Chondrocyte (in vitro differentiated cells): ENCODE results near the gene PRCD. TPM values are rescaled to one million over a fixed set of nuclear protein-coding genes. Genes with fewer than 3 reads are reported as not detected.

Source experiments
- DNase-seq: peaks from one replicate; pipeline ENCODE4 v3.0.0; 2021; ENCODE audit warnings: mixed read lengths, low spot score
- H3K27ac Mint-ChIP-seq: one replicate; pipeline ENCODE4 v1.8.0; 2021; ENCODE audit warnings: mild to moderate bottlenecking, moderate library complexity, mixed read lengths; ENCODE audit not compliant: unreplicated experiment
- H3K27me3 Mint-ChIP-seq: 2 replicates; pipeline ENCODE4 v1.8.0; 2021; ENCODE audit warnings: low read depth, mixed read lengths
- H3K36me3 Mint-ChIP-seq: 2 replicates; pipeline ENCODE4 v1.8.0; 2021; ENCODE audit warnings: low read depth, mixed read lengths
- H3K4me1 Mint-ChIP-seq: 2 replicates; pipeline ENCODE4 v1.8.0; 2021; ENCODE audit warnings: low read depth, mild to moderate bottlenecking, mixed read lengths
- H3K4me3 Mint-ChIP-seq: one replicate; pipeline ENCODE4 v1.8.0; 2021; ENCODE audit warnings: mild to moderate bottlenecking, moderate library complexity, mixed read lengths; ENCODE audit not compliant: unreplicated experiment
- H3K9me3 Mint-ChIP-seq: 2 replicates; pipeline ENCODE4 v1.8.0; 2021; ENCODE audit warnings: low read depth, mixed read lengths
- total RNA-seq: library from RNA; stranded (reverse); gene quantifications from 3 replicates; pipeline ENCODE4 v1.2.1, GENCODE V29; 2021
- TF ChIP-seq, protein P1 (sequence below): fragments of 200-600 bp; sonication (generic); IDR thresholded peaks from 2 replicates; pipeline ENCODE4 v1.5.0; 2021; ENCODE audit warnings: antibody characterized with exemption, mild to moderate bottlenecking, moderate library complexity

Gene PRCD
- total RNA-seq, 1 donor from 2014 or later, result 0.55 TPM

DNA sequence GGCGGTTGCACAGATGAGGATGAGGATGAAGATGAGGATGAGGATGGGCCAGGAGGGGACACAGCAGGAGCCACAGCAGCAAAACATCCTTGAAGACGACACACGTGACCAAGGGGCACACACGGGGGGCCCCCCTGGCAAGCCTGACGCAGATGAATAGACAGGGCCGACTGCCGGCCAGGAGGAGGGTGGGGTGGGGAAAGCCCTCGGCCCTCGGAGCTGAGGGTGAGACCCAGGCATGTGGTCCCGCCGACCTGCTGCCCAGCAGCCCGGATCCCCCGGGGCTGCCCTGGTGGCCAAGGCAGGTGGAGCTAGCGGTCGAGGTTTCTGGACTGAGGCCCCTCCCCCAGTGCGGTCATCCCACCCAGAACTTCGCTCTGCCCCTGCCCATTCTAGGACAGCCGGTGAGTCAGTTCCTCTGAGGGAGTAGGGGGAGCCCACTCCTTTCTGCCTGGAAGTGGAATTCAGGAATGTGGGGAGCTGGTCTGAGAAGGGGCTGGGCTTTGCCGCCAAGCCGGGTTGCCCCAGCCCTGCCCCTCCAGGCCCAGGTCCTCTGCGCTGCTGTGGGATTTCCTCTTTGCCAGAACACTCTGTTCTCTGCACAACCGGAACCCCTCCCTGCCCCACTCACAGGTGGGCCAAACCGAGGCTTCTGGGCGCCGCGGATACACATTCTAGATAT lies 12.3 kb upstream of the PRCD start:
- H3K27me3 Mint-ChIP-seq, result no peaks in the 10 kb centered on the region
- no peaks in the 10 kb centered on the region for H3K36me3 Mint-ChIP-seq
- H3K9me3 Mint-ChIP-seq, result no peaks in the 10 kb centered on the region
- H3K27ac Mint-ChIP-seq, result peak overlapping the region; percentile 12
- H3K4me3 Mint-ChIP-seq, result peak overlapping the region; percentile 35
- no peak for DNase-seq
- H3K4me1 Mint-ChIP-seq, result peaks cover 52% of the 10 kb centered on the region
- TF ChIP-seq, protein P1, sequence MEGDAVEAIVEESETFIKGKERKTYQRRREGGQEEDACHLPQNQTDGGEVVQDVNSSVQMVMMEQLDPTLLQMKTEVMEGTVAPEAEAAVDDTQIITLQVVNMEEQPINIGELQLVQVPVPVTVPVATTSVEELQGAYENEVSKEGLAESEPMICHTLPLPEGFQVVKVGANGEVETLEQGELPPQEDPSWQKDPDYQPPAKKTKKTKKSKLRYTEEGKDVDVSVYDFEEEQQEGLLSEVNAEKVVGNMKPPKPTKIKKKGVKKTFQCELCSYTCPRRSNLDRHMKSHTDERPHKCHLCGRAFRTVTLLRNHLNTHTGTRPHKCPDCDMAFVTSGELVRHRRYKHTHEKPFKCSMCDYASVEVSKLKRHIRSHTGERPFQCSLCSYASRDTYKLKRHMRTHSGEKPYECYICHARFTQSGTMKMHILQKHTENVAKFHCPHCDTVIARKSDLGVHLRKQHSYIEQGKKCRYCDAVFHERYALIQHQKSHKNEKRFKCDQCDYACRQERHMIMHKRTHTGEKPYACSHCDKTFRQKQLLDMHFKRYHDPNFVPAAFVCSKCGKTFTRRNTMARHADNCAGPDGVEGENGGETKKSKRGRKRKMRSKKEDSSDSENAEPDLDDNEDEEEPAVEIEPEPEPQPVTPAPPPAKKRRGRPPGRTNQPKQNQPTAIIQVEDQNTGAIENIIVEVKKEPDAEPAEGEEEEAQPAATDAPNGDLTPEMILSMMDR, result peak; percentile 30

DNA sequence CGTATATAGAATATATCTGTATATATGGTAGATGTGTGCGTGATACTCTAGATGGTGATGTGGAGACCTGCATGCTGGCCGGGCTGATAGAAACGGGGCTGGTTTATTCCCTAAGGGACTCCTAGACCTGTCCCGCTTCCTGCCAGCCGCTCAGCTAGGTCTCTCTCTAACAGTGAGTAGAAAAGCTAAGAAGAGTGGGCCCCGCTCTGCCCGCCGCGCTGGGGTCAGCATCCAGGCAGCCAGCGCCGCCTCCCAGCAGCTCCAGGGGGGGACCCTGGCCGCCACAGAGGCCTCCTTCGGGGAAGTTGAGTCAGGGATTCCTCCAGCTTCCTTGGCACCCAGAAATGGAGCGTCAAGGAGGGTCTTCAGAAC lies 11.7 kb upstream of the PRCD start:
- H3K4me3 Mint-ChIP-seq, result no peak overlapping the region
- H3K27me3 Mint-ChIP-seq, result no peaks in the 10 kb centered on the region
- TF ChIP-seq, protein P1, result no peak
- no peaks in the 10 kb centered on the region for H3K9me3 Mint-ChIP-seq
- H3K4me1 Mint-ChIP-seq, result peaks cover 49% of the 10 kb centered on the region
- H3K27ac Mint-ChIP-seq, result no peak overlapping the region
- H3K36me3 Mint-ChIP-seq, result no peaks in the 10 kb centered on the region
- DNase-seq, result no peak

DNA sequence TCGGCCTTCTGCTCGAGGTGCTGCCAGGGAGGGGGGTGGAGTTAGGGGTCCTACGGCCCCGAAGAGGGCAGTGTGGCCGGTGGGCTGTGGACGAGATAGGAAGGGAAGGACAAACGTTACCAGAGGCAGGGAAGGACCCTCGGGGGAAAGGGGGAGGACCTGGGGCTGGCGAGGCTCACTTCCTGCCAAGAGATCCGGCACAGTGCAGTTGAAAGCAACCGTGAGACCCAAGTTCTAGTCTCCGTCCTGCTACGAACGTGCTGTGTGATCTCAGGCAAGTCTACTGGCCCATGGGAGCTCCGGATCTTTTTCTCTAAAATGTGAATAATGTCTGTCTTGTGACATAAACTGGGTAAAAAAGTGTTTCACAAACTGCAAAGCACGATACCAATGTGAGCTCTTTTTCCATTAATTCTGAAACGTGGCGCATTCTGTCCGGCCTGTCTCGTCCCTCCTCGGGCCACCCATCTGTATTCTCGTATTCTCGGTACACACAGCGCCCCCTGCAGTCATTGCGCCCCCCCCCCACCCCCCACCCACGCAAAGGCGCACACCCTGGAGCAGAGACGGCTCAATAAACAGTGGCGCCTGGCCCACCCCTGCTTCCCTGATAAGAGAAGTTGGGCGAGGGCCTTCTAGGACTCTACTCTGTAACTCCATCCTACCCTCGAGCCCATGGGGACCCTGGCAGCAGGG lies 11.2 kb upstream of the PRCD start:
- Mint-ChIP-seq H3K4me1 (peaks cover 46% of the 10 kb centered on the region), H3K4me3 (no peak overlapping the region), H3K36me3 (no peaks in the 10 kb centered on the region), H3K9me3 (no peaks in the 10 kb centered on the region), H3K27me3 (no peaks in the 10 kb centered on the region), H3K27ac (peak overlapping the region; percentile 91)
- no peak for DNase-seq
- TF ChIP-seq, protein P1, result peak; percentile 42

DNA sequence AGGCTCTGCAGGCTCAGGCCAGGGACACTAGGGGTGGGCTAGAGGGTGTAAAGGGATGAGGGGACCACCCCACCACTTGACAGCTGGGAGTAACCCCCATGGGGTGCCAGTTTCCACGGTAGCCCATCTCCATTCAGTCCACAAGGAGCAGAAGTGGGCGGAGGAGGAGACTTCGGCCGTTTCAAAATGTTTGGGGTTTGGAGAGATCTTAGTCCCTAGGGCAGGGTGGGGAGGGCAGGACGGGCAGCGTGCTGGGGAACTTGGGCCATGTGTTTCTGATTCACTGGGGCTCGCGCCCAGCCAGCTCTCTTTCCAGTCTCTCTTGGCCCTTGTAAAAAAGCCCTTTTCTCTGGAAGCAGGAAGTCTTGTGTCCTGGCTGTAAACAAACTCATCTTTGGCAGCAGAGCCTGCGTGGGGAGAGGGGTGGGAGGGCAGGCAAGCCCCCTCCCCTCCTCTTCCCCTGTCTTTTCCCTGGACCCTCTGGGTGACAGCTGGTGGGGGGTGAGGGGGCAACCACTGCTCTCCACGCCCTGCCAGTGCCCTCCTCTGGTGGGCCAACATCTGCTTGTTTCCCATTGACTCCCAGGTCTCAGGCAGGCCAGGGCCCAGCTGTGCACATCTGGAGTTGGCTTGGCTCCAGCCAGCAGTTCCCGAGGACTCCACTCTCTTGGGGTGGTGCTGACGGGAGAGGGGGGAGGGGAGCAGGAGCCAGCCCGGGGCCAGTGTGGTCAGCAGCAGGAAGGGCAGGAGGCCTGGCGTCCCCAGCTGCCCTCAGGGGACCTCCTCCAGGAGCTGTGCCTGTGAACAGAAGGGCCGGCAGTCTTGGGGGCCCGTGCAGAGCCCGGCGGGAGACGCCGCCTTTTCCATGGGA lies 10.4 kb upstream of the PRCD start:
- Mint-ChIP-seq H3K4me1 (peaks cover 45% of the 10 kb centered on the region), H3K4me3 (no peak overlapping the region), H3K27ac (peak overlapping the region; percentile 91), H3K27me3 (no peaks in the 10 kb centered on the region), H3K36me3 (no peaks in the 10 kb centered on the region), H3K9me3 (no peaks in the 10 kb centered on the region)
- TF ChIP-seq, protein P1, result no peak
- DNase-seq, result no peak

DNA sequence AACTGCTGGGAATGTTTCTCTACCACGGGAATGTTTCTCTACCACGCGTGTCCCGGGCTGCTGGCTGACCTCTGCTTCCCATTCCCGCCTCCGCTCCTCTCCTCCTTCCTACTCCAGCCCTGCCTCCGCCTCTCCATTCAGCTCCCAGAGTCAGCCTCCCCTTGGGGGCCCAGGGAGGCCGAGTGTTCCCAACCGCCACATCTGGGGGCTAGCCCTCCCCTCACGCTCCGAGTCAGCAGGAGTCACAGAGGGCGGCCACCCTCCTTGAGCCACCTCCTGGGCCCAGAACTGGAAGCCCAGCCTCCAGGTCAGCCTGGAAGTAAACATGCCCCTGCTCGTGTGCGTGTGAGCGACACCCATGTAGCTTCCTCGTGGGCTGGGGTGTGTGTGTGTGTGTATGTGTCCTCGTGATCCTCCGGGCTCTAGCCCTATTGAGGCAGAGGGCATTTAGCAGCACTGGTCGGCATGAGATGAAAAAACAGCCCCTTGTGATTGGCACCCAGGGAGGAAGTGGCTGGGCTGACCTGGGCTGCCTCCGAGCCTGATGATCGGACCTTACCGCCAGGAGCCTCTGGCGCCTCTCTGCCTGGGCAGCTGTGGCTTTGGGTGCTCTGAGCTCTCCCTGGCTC lies 9.6 kb upstream of the PRCD start:
- TF ChIP-seq, protein P1, result no peak
- no peak for DNase-seq
- H3K4me3 Mint-ChIP-seq, result no peak overlapping the region
- H3K27me3 Mint-ChIP-seq, result no peaks in the 10 kb centered on the region
- no peaks in the 10 kb centered on the region for H3K9me3 Mint-ChIP-seq
- H3K4me1 Mint-ChIP-seq, result peaks cover 38% of the 10 kb centered on the region
- H3K36me3 Mint-ChIP-seq, result no peaks in the 10 kb centered on the region
- peak overlapping the region; percentile 91 for H3K27ac Mint-ChIP-seq
